Measurements from ENCODE around the gene NCR2. TPM values are rescaled to one million over a fixed set of nuclear protein-coding genes. Genes with fewer than 3 reads are reported as not detected.

NCR2 gene
- total and polyA plus RNA-seq, 2 donors (not counting 1 experiment from before 2014, with no cell fraction given), result not detected

- Mint-ChIP-seq H3K4me3 (no peak overlapping the region), H3K9me3 (ENCODE audit: insufficient read depth) (no peaks in the 10 kb centered on the region), H3K27me3 (peaks cover 11% of the 10 kb centered on the region), H3K4me1 (peaks cover 16% of the 10 kb centered on the region), H3K27ac (no peak overlapping the region)
- Histone ChIP-seq H4K20me1 (ENCODE audit: control insufficient read depth, insufficient read depth, low read length, poor library complexity, severe bottlenecking) (no peaks in the 10 kb centered on the region), H3K4me1 (ENCODE audit: control insufficient read depth in 2 of 2, insufficient read depth in 2 of 2, low read length in 2 of 2) (peaks cover 27% of the 10 kb centered on the region in 2 donors), H3K4me2 (replicated peaks; ENCODE audit: low read depth, low read length, poor library complexity, severe bottlenecking) (no peak overlapping the region), H3K36me3 (replicated peaks in 1 of 2; ENCODE audit: control extremely low read depth in 1 of 2, control insufficient read depth in 1 of 2, extremely low read depth in 1 of 2, insufficient read depth in 2 of 2, low read length in 1 of 2) (no peaks in the 10 kb centered on the region), H3K27ac (ENCODE audit: low read length in 2 of 2) (no peak overlapping the region), H3K27me3 (replicated peaks in 1 of 4; ENCODE audit: control extremely low read depth in 1 of 4, control insufficient read depth in 3 of 4, insufficient read depth in 4 of 4, low read length in 3 of 4) (peaks cover 0 to 7% (median 0%) of the 10 kb centered on the region in 4 experiments), H3K79me2 (ENCODE audit: control insufficient read depth, insufficient read depth, low read length) (no peaks in the 10 kb centered on the region), H2AFZ (ENCODE audit: insufficient read depth, low read depth, low read length, poor library complexity, severe bottlenecking) (no peak overlapping the region), H3K4me3 (ENCODE audit: control extremely low read depth in 1 of 5, extremely low read depth in 1 of 5, insufficient read depth in 1 of 5, low read depth in 2 of 5, low read length in 4 of 5) (no peak overlapping the region), H3K9me3 (ENCODE audit: control extremely low read depth in 1 of 3, control insufficient read depth in 2 of 3, insufficient read depth in 1 of 3, low read length in 2 of 3) (no peaks in the 10 kb centered on the region), H3K9ac (ENCODE audit: low read length) (no peak overlapping the region)
- ChIA-PET POLR2A (interaction anchor here (0.5 kb wide), 1 partner anchor 44 kb away, joined by 5 read pairs; no protein-coding TSS in a partner anchor), CTCF (interaction anchor here (0.6 to 5.9 kb wide), 9 partner anchors 12 to 316 kb away, joined by 3 to 134 read pairs (median 12); partner anchors contain the start of gene NCR2)
- DNase-seq (no peak), ATAC-seq (ENCODE audit: low read depth) (no peak)
- intact Hi-C loops (cut with micrococcal nuclease), result no loop called here
- TF ChIP-seq CTCF (IDR thresholded peaks at IDR 0.05) (no peak), EZH2 (IDR thresholded peaks at IDR 0.05; ENCODE audit: borderline replicate concordance, insufficient read depth, low read depth, low read length, poor library complexity, severe bottlenecking) (no peak)
- 76% methylated on average over 3 of the region's 4 CpGs for WGBS (ENCODE audit: insufficient coverage)
These were observed 14.2 kb upstream of the NCR2 start for GRCh38 chr6:41321183-41321582.

GRCh38 chr6:41325446-41326066 lies 9.9 kb upstream of the NCR2 start:
- ChIA-PET POLR2A (no interaction called here), CTCF (no interaction called here)
- Mint-ChIP-seq H3K4me1 (no peaks in the 10 kb centered on the region), H3K9me3 (ENCODE audit: insufficient read depth) (no peaks in the 10 kb centered on the region), H3K27me3 (peaks cover 22% of the 10 kb centered on the region), H3K4me3 (no peak overlapping the region), H3K27ac (no peak overlapping the region)
- H3K4me2 ChIP-seq (replicated peaks; ENCODE audit: low read depth, low read length, poor library complexity, severe bottlenecking), result no peak overlapping the region
- TF ChIP-seq EZH2 (IDR thresholded peaks at IDR 0.05; ENCODE audit: borderline replicate concordance, insufficient read depth, low read depth, low read length, poor library complexity, severe bottlenecking) (no peak), CTCF (IDR thresholded peaks at IDR 0.05) (no peak)
- H3K79me2 ChIP-seq (ENCODE audit: control insufficient read depth, insufficient read depth, low read length), result no peaks in the 10 kb centered on the region
- H3K4me1 ChIP-seq (ENCODE audit: control insufficient read depth in 2 of 2, insufficient read depth in 2 of 2, low read length in 2 of 2), result no peaks in the 10 kb centered on the region
- DNase-seq, result no peak
- H3K9me3 ChIP-seq (ENCODE audit: control extremely low read depth in 1 of 3, control insufficient read depth in 2 of 3, insufficient read depth in 1 of 3, low read length in 2 of 3), result no peaks in the 10 kb centered on the region
- no peak overlapping the region for H2AFZ ChIP-seq (ENCODE audit: insufficient read depth, low read depth, low read length, poor library complexity, severe bottlenecking)
- H3K27ac ChIP-seq (ENCODE audit: low read length in 2 of 2), result no peak overlapping the region
- no peaks in the 10 kb centered on the region for H4K20me1 ChIP-seq (ENCODE audit: control insufficient read depth, insufficient read depth, low read length, poor library complexity, severe bottlenecking)
- WGBS (ENCODE audit: insufficient coverage), result 85% methylated on average over 3 of the region's 4 CpGs
- ATAC-seq (ENCODE audit: low read depth), result no peak
- H3K4me3 ChIP-seq (ENCODE audit: control extremely low read depth in 1 of 5, extremely low read depth in 1 of 5, insufficient read depth in 1 of 5, low read depth in 2 of 5, low read length in 4 of 5), result no peak overlapping the region
- H3K36me3 ChIP-seq (replicated peaks in 1 of 2; ENCODE audit: control extremely low read depth in 1 of 2, control insufficient read depth in 1 of 2, extremely low read depth in 1 of 2, insufficient read depth in 2 of 2, low read length in 1 of 2), result no peaks in the 10 kb centered on the region
- peaks cover 0 to 7% (median 1%) of the 10 kb centered on the region in 4 experiments for H3K27me3 ChIP-seq (replicated peaks in 1 of 4; ENCODE audit: control extremely low read depth in 1 of 4, control insufficient read depth in 3 of 4, insufficient read depth in 4 of 4, low read length in 3 of 4)
- H3K9ac ChIP-seq (ENCODE audit: low read length), result no peak overlapping the region
- intact Hi-C loops (cut with micrococcal nuclease), result no loop called here

Measured in B cell (primary cell).